Body of pancreas (tissue), 4 donors: Measurements from ENCODE around the gene MAN2A1. TPM values are rescaled to one million over a fixed set of nuclear protein-coding genes. Genes with fewer than 3 reads are reported as not detected.

Experiments
- ATAC-seq: fragments of 150-250 bp; one replicate; pipeline ENCODE4 v1.9.1; 2016
- DNase-seq, 4 donors: peaks; one replicate each; pipeline ENCODE4 v3.0.0-alpha.2; 2019
- H3K27ac ChIP-seq, 4 donors: fragments of 200-600 bp; sonication (generic); 1 replicate in 3 of 4; 2 replicates in 1 of 4; pipeline versions ENCODE4 v1.5.1 to v1.6.1; 2016 to 2019; ENCODE audit warnings: mild to moderate bottlenecking in 1 of 4, mixed read lengths in 1 of 4, moderate library complexity in 1 of 4
- H3K27me3 ChIP-seq, 2 donors: fragments of 200-600 bp; sonication (generic); one replicate each; pipeline ENCODE4 v1.6.0; 2016; ENCODE audit warnings: mild to moderate bottlenecking in 1 of 2
- H3K36me3 ChIP-seq, 2 donors: fragments of 200-600 bp; sonication (generic); replicated peaks in 1 of 2; 2 replicates each; pipeline ENCODE4 v1.5.1; 2016; ENCODE audit warnings: low read depth in 2 of 2; ENCODE audit not compliant: insufficient read depth in 1 of 2
- H3K4me1 ChIP-seq: fragments of 200-600 bp; sonication (generic); one replicate; pipeline ENCODE4 v1.6.0; 2016
- H3K4me3 ChIP-seq, 2 donors: fragments of 200-600 bp; sonication (generic); 1 replicate in 1 of 2; 2 replicates in 1 of 2; pipeline ENCODE4 v1.5.1; 2016 to 2019
- H3K9me3 ChIP-seq, 3 donors: fragments of 200-600 bp; sonication (generic); 1 replicate in 2 of 3; 2 replicates in 1 of 3; pipeline ENCODE4 v1.5.1; 2016
- POLR2A ChIP-seq, 3 donors: fragments of 450-650 bp; IDR thresholded peaks; one replicate each; pipeline ENCODE4 v1.6.1; 2016; ENCODE audit warnings: antibody characterized with exemption in 3 of 3, mild to moderate bottlenecking in 2 of 3
- WGBS, 2 donors: methylation state at CpG; one replicate each; pipeline ENCODE4 v1.1.5; 2017; 5-methylcytosine and 5-hydroxymethylcytosine counted together
- intact Hi-C: fragments of 100-400 bp; cut with DNase I; formaldehyde crosslinking; loops from one replicate; pipeline ENCODE4 v1.15.1; 2023
- total RNA-seq, 2 donors: library from RNA; depleted of rRNA; stranded (reverse); fragments of >200 nt; gene quantifications; one replicate each; pipeline ENCODE4 v1.1.0, GENCODE V29; 2016
- TF ChIP-seq, protein P1 (sequence below), 7 experiments: fragments of 450-650 bp in 4 of 7; fragments of 200-600 bp in 3 of 7; sonication (generic) in 3 of 7; IDR thresholded peaks; one replicate each; pipeline ENCODE4 v1.5.1; 2016 to 2019; ENCODE audit warnings: antibody characterized with exemption in 7 of 7

MAN2A1 gene
- total RNA-seq, 2 donors from 2014 or later = 43.8 to 61.7 TPM

GRCh38 chr5:109700516-109701153, 10.9 kb downstream of the MAN2A1 start:
- 61 to 69% methylated on average over 3 of the region's 3 CpGs for WGBS, 2 donors
- no peak overlapping the region for H3K4me3 ChIP-seq

GRCh38 chr5:109701252-109701651, 11.5 kb downstream of the MAN2A1 start:
- Histone ChIP-seq H3K27me3 (no peaks in the 10 kb centered on the region), H3K9me3 (no peaks in the 10 kb centered on the region), H3K36me3 (no peaks in the 10 kb centered on the region), H3K27ac (no peak overlapping the region), H3K4me3 (no peak overlapping the region), H3K4me1 (peaks cover 55% of the 10 kb centered on the region)
- WGBS, 2 donors = 72 to 81% methylated on average over 2 of the region's 2 CpGs
- intact Hi-C loops = no loop called here
- TF ChIP-seq POLR2A (IDR thresholded peaks at IDR 0.05) = no peak
- TF ChIP-seq, protein P1, sequence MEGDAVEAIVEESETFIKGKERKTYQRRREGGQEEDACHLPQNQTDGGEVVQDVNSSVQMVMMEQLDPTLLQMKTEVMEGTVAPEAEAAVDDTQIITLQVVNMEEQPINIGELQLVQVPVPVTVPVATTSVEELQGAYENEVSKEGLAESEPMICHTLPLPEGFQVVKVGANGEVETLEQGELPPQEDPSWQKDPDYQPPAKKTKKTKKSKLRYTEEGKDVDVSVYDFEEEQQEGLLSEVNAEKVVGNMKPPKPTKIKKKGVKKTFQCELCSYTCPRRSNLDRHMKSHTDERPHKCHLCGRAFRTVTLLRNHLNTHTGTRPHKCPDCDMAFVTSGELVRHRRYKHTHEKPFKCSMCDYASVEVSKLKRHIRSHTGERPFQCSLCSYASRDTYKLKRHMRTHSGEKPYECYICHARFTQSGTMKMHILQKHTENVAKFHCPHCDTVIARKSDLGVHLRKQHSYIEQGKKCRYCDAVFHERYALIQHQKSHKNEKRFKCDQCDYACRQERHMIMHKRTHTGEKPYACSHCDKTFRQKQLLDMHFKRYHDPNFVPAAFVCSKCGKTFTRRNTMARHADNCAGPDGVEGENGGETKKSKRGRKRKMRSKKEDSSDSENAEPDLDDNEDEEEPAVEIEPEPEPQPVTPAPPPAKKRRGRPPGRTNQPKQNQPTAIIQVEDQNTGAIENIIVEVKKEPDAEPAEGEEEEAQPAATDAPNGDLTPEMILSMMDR (IDR thresholded peaks at IDR 0.05) = no peak
- ATAC-seq = no peak
- DNase-seq = no peak

More at GRCh38 chr5:109700516-109701153, 10.9 kb downstream of the MAN2A1 start:
- TF ChIP-seq POLR2A (IDR thresholded peaks at IDR 0.05) = no peak
- TF ChIP-seq, protein P1 (IDR thresholded peaks at IDR 0.05) = no peak
- Histone ChIP-seq H3K27me3 (no peaks in the 10 kb centered on the region), H3K36me3 (no peaks in the 10 kb centered on the region), H3K27ac (no peak overlapping the region), H3K4me1 (peaks cover 60% of the 10 kb centered on the region), H3K9me3 (no peaks in the 10 kb centered on the region)
- intact Hi-C loops = no loop called here
- DNase-seq = no peak
- no peak for ATAC-seq

- DNase-seq (no peak), ATAC-seq (peak; percentile 51)
- H3K9me3 ChIP-seq = no peaks in the 10 kb centered on the region
- no peak for TF ChIP-seq POLR2A (IDR thresholded peaks at IDR 0.05)
- TF ChIP-seq, protein P1 (IDR thresholded peaks at IDR 0.05) = no peak
- H3K27ac ChIP-seq = no peak overlapping the region
- H3K27me3 ChIP-seq = no peaks in the 10 kb centered on the region
- peaks cover 52% of the 10 kb centered on the region for H3K4me1 ChIP-seq
- no peaks in the 10 kb centered on the region for H3K36me3 ChIP-seq
- H3K4me3 ChIP-seq = no peak overlapping the region
- intact Hi-C loops = no loop called here
- WGBS, 2 donors = 35 to 45% methylated on average over 2 of the region's 2 CpGs
Measured at GRCh38 chr5:109701792-109702191, 12.1 kb downstream of the MAN2A1 start.

- H3K36me3 ChIP-seq = no peaks in the 10 kb centered on the region
Measured at GRCh38 chr5:109703166-109703565, 13.4 kb downstream of the MAN2A1 start.

More at GRCh38 chr5:109703166-109703565, 13.4 kb downstream of the MAN2A1 start:
- ATAC-seq = no peak
- no peak for DNase-seq
- intact Hi-C loops = no loop called here
- Histone ChIP-seq H3K4me1 (peaks cover 54% of the 10 kb centered on the region), H3K27me3 (no peaks in the 10 kb centered on the region), H3K4me3 (no peak overlapping the region), H3K27ac (no peak overlapping the region), H3K9me3 (no peaks in the 10 kb centered on the region)
- TF ChIP-seq POLR2A (IDR thresholded peaks at IDR 0.05) = no peak
- TF ChIP-seq, protein P1 (IDR thresholded peaks at IDR 0.05) = no peak
